Hepatocyte (in vitro differentiated cells): Measurements from ENCODE around the gene PPIG. TPM values are rescaled to one million over a fixed set of nuclear protein-coding genes. Genes with fewer than 3 reads are reported as not detected.
A peak's percentile ranks its signal among the peaks of the same experiment; 100 is the strongest.
"Not testable (repeated sequence)": the region's sequence is repeated elsewhere in the genome, so short reads cannot be mapped to it uniquely, and the experiment has no call there.

Experiments used
- DNase-seq: peaks from one replicate; pipeline ENCODE4 v3.0.0-alpha.2; 2016; ENCODE audit warnings: low spot score
- H2AFZ ChIP-seq: fragments of 200-600 bp; sonication (generic); 2 replicates; pipeline ENCODE4 v1.6.0; 2016; ENCODE audit warnings: antibody characterized with exemption, mild to moderate bottlenecking
- H3K27ac ChIP-seq: fragments of 200-600 bp; sonication (generic); 2 replicates; pipeline ENCODE4 v1.5.1; 2016; ENCODE audit warnings: mild to moderate bottlenecking
- H3K27me3 ChIP-seq: fragments of 200-600 bp; sonication (generic); 2 replicates; pipeline ENCODE4 v1.6.1; 2016
- H3K36me3 ChIP-seq: fragments of 200-600 bp; sonication (generic); replicated peaks from 2 replicates; pipeline ENCODE4 v1.5.1; 2016; ENCODE audit warnings: low read depth; ENCODE audit not compliant: insufficient read depth
- H3K4me1 ChIP-seq: fragments of 200-600 bp; sonication (generic); 2 replicates; pipeline ENCODE4 v1.5.1; 2016; ENCODE audit warnings: mild to moderate bottlenecking, moderate library complexity; ENCODE audit not compliant: insufficient read depth
- H3K4me2 ChIP-seq: fragments of 200-600 bp; sonication (generic); 2 replicates; pipeline ENCODE4 v1.6.0; 2016
- H3K4me3 ChIP-seq: fragments of 200-600 bp; sonication (generic); 2 replicates; pipeline ENCODE4 v1.5.1; 2016; ENCODE audit warnings: mild to moderate bottlenecking
- H3K79me2 ChIP-seq: fragments of 200-600 bp; sonication (generic); 2 replicates; pipeline ENCODE4 v1.6.0; 2017; ENCODE audit warnings: mild to moderate bottlenecking
- H3K9me2 ChIP-seq: fragments of 200-600 bp; sonication (generic); replicated peaks from 2 replicates; pipeline ENCODE4 v1.6.0; 2017; ENCODE audit warnings: mild to moderate bottlenecking; ENCODE audit not compliant: insufficient read depth
- H3K9me3 ChIP-seq: fragments of 200-600 bp; sonication (generic); 2 replicates; pipeline ENCODE4 v1.5.1; 2016; ENCODE audit warnings: low read depth, mild to moderate bottlenecking
- H4K20me1 ChIP-seq: fragments of 200-600 bp; sonication (generic); 2 replicates; pipeline ENCODE4 v1.6.0; 2016; ENCODE audit warnings: mild to moderate bottlenecking; ENCODE audit not compliant: insufficient read depth, poor library complexity, severe bottlenecking
- EZH2 ChIP-seq: fragments of 200-600 bp; sonication (generic); IDR thresholded peaks from 2 replicates; pipeline ENCODE4 v1.6.1; 2016; ENCODE audit warnings: antibody characterized with exemption, mild to moderate bottlenecking, borderline replicate concordance
- EZH2phosphoT487 ChIP-seq: fragments of 200-600 bp; sonication (generic); IDR thresholded peaks from one replicate; pipeline ENCODE4 v1.6.1; 2018; ENCODE audit warnings: antibody characterized with exemption, mild to moderate bottlenecking, low read depth, moderate library complexity; ENCODE audit not compliant: unreplicated experiment, severe bottlenecking
- WGBS: methylation state at CpG from one replicate; pipeline ENCODE4 v1.1.6; 2016; ENCODE audit warnings: low lambda C conversion rate; ENCODE audit errors: missing lambda C conversion rate; 5-methylcytosine and 5-hydroxymethylcytosine counted together
- polyA plus RNA-seq: library from polyadenylated mRNA; unstranded; fragments of >200 nt; fragmentation: Nextera tagmentation; extraction: Ambion mirVana; gene quantifications from 2 replicates; pipeline ENCODE4 v1.2.1, GENCODE V29; 2016
- total RNA-seq: library from RNA; depleted of rRNA; stranded (reverse); fragments of >200 nt; gene quantifications from 2 replicates; pipeline ENCODE4 v1.2.3, GENCODE V29; 2014
- TF ChIP-seq, protein P1 (sequence below): fragments of 200-600 bp; sonication (generic); IDR thresholded peaks from 2 replicates; pipeline ENCODE4 v1.5.1; 2016; ENCODE audit warnings: antibody characterized with exemption, mild to moderate bottlenecking; ENCODE audit not compliant: poor library complexity

Gene PPIG
- total and polyA plus RNA-seq, 2 experiments from 2014 or later, result 37.4 to 68.1 TPM

DNA sequence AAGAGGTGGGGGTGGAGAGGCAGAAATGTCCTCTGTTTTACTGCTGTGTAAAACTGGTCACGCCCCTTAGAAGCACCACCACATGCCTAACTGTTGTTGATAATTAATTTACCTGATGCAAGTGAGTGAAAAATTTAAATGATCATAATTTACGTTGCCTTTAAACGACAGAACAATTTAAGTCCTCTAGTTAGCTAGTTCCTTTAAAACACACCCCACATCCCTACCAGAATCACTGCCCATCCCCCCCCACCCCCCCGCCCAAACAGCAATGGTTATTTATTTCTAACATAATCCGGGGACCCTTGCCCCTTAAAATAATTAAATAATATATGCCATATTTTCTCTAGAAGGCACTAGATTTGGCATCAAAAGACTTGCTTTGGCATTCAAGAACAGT lies 633 bp upstream of the PPIG start:
- peak overlapping the region; percentile 96 for H2AFZ ChIP-seq
- H3K9me3 ChIP-seq, result no peaks in the 10 kb centered on the region
- H3K4me1 ChIP-seq, result peaks cover 10% of the 10 kb centered on the region
- H3K27ac ChIP-seq, result peak overlapping the region; percentile 99
- no peak for DNase-seq
- H4K20me1 ChIP-seq, result peaks cover 21% of the 10 kb centered on the region
- H3K4me3 ChIP-seq, result no peak overlapping the region
- no peaks in the 10 kb centered on the region for H3K36me3 ChIP-seq
- peak overlapping the region; percentile 59 for H3K4me2 ChIP-seq
- TF ChIP-seq, protein P1, sequence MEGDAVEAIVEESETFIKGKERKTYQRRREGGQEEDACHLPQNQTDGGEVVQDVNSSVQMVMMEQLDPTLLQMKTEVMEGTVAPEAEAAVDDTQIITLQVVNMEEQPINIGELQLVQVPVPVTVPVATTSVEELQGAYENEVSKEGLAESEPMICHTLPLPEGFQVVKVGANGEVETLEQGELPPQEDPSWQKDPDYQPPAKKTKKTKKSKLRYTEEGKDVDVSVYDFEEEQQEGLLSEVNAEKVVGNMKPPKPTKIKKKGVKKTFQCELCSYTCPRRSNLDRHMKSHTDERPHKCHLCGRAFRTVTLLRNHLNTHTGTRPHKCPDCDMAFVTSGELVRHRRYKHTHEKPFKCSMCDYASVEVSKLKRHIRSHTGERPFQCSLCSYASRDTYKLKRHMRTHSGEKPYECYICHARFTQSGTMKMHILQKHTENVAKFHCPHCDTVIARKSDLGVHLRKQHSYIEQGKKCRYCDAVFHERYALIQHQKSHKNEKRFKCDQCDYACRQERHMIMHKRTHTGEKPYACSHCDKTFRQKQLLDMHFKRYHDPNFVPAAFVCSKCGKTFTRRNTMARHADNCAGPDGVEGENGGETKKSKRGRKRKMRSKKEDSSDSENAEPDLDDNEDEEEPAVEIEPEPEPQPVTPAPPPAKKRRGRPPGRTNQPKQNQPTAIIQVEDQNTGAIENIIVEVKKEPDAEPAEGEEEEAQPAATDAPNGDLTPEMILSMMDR, result no peak
- TF ChIP-seq EZH2, result no peak
- no peak for TF ChIP-seq EZH2phosphoT487
- peaks cover 39% of the 10 kb centered on the region for H3K79me2 ChIP-seq
- no peaks in the 10 kb centered on the region for H3K9me2 ChIP-seq
- 100% methylated on average over 5 of the region's 5 CpGs for WGBS
- no peaks in the 10 kb centered on the region for H3K27me3 ChIP-seq

DNA sequence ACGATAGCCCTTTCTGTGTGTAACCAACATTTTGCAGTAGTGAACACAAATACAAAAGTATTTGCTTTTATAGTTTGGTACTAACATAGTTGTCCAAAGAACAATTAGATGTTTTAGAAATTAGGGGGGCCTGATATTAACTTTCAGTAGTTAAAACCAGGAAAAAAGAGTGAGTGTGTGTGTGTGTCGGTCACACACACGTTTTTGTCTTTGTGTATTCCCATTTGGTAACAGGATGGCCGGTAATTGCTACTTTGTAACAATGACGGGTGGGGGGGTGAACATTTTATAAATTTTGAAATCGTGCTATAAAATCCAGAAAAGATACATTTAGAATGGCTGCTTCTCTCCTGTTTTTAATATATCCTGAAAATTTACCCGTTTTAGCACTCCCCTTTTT lies 1.5 kb downstream of the PPIG start:
- TF ChIP-seq, protein P1, result no peak
- TF ChIP-seq EZH2phosphoT487, result no peak
- no peak for TF ChIP-seq EZH2
- H3K27me3 ChIP-seq, result no peaks in the 10 kb centered on the region
- H3K9me3 ChIP-seq, result no peaks in the 10 kb centered on the region
- peak overlapping the region; percentile 76 for H3K4me3 ChIP-seq
- H3K4me2 ChIP-seq, result peak overlapping the region; percentile 83
- no peaks in the 10 kb centered on the region for H3K9me2 ChIP-seq
- H3K4me1 ChIP-seq, result peaks cover 10% of the 10 kb centered on the region
- H2AFZ ChIP-seq, result peak overlapping the region; percentile 5
- peaks cover 61% of the 10 kb centered on the region for H3K79me2 ChIP-seq
- DNase-seq, result no peak
- H3K27ac ChIP-seq, result peak overlapping the region; percentile 99
- H4K20me1 ChIP-seq, result peaks cover 38% of the 10 kb centered on the region
- no peaks in the 10 kb centered on the region for H3K36me3 ChIP-seq
- 11% methylated on average over 7 of the region's 7 CpGs for WGBS

DNA sequence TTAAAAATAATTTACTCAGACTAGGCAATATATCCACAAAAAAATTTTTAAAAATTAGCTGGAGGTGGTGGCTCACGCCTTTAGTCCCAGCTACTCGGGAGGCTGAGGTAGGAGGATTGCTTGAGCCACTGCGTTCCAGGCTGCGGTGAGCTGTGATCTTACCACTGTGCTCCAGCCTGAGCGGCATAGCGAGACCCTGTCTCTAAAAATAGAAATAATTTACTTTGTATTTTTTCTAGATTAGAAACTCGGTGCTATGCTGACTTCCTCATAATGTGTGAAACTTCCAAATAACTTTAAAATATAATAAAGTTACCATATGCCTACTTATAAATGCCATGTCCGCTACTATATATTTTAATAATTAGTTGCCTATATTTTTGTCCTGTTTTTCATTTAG lies 6.7 kb downstream of the PPIG start:
- H3K9me3 ChIP-seq, result no peaks in the 10 kb centered on the region
- no peak overlapping the region for H3K27ac ChIP-seq
- no peaks in the 10 kb centered on the region for H3K9me2 ChIP-seq
- H3K4me1 ChIP-seq, result peaks cover 10% of the 10 kb centered on the region
- no peaks in the 10 kb centered on the region for H3K36me3 ChIP-seq
- peaks cover 100% of the 10 kb centered on the region for H3K79me2 ChIP-seq
- peaks cover 72% of the 10 kb centered on the region for H4K20me1 ChIP-seq
- no peak overlapping the region for H3K4me3 ChIP-seq
- no peak overlapping the region for H3K4me2 ChIP-seq
- 96% methylated on average over 8 of the region's 8 CpGs for WGBS
- no peaks in the 10 kb centered on the region for H3K27me3 ChIP-seq
- TF ChIP-seq, protein P1, result no peak
- TF ChIP-seq EZH2phosphoT487 (no peak), EZH2 (no peak)
- H2AFZ ChIP-seq, result no peak overlapping the region
- no peak for DNase-seq

DNA sequence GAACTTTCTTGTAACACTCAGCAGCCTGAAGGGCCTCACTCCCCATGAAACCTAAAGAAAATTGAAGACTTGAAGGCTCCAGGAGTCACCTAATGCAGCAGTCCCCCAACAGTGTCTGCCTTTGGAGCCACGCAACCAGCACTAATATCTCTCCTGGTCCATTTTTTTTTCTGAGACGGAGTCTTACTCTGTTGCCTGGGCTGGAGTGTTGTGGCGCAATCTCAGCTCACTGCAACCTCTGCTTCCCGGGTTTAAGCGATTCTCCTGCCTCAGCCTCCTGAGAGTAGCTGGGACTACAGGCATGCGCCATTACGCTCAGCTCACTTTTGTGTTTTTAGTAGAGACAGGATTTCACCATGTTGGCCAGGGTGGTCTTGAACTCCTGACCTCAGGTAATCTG lies 12.4 kb downstream of the PPIG start:
- Histone ChIP-seq H3K79me2 (peaks cover 100% of the 10 kb centered on the region), H4K20me1 (peaks cover 78% of the 10 kb centered on the region)
- WGBS, result 85% methylated on average over 7 of the region's 7 CpGs
- not testable (repeated sequence) for H3K4me3 ChIP-seq, H3K27ac ChIP-seq, H3K27me3 ChIP-seq, H3K4me1 ChIP-seq, H3K9me3 ChIP-seq, H3K4me2 ChIP-seq, H2AFZ ChIP-seq, H3K36me3 ChIP-seq, H3K9me2 ChIP-seq, DNase-seq
